NK-92 treated with Interleukin-12 subunit alpha and Interleukin-12 subunit beta, amount 100 ng/mL, for 24 hours (cell line): ENCODE data around the gene GBF1.
A peak's percentile ranks its signal among the peaks of the same experiment; 100 is the strongest.
"Not testable (repeated sequence)": the region's sequence is repeated elsewhere in the genome, so short reads cannot be mapped to it uniquely, and the experiment has no call there.

Experiments used
- DNase-seq: peaks from one replicate; lab custom pipeline; 2025; lab: John Stamatoyannopoulos, UW

The GBF1 gene

DNA sequence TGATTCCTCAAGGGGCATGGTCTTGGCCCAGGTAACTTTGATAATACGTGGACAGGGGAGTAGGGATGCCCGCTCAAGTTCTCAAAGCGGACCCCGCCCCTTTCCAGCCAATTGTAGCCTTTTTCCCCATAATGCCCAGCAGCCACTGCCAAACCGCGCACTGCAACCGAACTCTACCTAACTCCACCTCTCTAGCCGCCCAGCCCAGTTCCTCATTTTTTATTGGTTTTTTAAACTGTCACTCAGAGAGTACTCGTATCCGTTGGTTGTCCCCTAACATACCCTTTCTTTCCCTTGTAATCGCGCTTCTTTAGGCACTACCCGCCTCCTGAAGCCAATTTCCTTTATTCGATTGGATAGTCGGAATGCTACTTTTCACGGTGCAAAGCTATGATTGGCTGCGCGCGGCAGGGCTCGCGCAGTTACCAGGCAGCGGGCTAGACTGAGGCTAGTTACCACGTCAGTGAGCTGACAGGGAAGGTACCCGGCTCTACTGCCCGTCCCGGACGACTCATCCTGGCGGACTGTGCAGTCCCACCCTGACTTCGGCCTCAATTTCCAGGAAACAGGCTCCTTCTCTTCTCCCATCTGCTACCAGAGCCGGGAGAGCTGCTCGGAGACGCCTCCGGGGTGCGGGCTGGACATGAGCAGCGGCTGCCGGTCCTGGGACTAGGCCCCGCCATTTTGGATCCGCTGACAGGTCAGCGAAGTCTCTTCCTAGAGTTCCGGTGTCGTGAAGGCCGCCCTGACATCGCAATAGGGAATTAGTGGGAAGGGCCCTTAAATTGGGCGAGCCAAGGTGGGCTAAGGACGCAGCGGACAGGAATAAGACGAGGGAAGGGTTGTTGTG is at the start of gene GBF1:
GBF1 (plus strand) TSS at position 451 of the 850 bp plus-strand sequence. CDS start 13,407 bp downstream, outside the sequence.
- peak; percentile 91 for DNase-seq

GRCh38 chr10:102196893-102197292 is 48.4 kb upstream of the GBF1 start:
- no peak for DNase-seq

- no peak for DNase-seq
These were observed 47.3 kb upstream of the GBF1 start for GRCh38 chr10:102198027-102198426.

GRCh38 chr10:102200751-102201640 is 44.3 kb upstream of the GBF1 start:
- DNase-seq = no peak

GRCh38 chr10:102202386-102202785 is 42.9 kb upstream of the GBF1 start:
- DNase-seq = no peak

GRCh38 chr10:102208311-102209035 is 36.9 kb upstream of the GBF1 start:
- DNase-seq = no peak

DNA sequence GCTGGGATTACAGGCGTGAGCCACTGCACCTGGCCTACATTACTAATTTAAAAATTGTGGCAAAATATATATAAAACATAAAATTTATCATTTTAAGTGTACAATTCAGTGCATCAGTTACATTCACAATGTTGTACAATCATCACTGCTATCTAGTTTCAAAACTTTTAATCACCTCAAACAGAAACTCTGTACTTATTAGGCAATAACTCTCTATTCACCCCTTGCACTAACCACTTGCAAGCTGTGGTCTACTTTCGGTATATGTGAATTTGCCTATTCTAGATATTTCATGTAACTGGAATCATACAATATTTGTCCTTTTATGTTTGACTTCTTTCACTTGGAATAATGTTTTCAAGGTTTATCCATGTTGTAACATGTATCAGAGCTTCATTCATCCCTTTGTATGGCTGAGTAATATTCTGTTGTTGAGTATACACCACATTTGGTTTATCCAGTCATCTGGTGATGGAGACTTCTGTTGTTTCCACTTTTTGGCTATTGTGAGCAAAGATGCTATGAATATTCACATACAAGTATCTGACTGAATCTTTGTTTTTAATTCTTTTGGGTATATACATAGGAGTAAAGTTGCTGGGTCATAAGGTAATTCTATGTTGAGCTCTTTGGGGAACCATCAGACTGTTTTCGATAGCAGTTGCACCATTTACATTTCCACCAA is 33.6 kb upstream of the GBF1 start:
- no peak for DNase-seq

GRCh38 chr10:102213599-102213998 is 31.7 kb upstream of the GBF1 start:
- not testable (repeated sequence) for DNase-seq

DNA sequence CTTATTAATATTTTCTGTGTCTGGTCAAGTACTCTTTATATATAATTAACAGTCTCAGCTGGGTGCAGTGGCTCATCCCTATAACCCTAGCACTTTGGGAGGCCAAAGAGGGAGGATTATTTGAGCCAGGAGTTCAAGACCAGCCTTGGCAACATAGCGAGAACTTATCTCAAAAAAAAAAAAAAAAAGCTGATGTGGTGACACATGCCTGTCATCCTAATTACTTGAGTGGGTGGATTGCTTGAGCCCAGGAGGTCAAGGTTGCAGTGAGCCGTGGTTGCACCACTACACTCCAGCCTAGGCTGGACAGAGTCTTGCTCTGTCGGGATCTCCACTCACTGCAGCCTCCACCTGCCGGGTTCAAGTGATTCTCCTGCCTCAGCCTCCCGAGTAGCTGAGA is 26.0 kb upstream of the GBF1 start:
- no peak for DNase-seq

DNA sequence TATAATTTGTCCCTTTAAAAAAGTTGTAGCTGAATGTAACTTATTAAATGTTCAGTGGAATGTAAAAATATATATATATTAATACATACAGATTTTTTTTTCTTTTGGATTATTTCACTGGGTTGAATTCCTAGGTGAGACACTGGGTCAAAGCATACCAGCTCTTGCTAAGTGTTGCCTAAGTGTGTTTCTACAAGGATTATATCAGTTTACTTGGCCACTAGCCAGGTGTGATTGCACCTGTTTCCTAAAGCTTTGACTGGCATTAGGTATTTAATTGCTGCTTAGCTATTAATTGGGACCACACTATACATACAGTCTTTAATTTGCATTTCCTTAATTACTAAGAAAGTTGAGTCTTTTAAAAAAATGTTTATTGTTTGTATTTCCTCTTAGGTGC is 24.7 kb upstream of the GBF1 start:
- no peak for DNase-seq

GRCh38 chr10:102222797-102223196 is 22.5 kb upstream of the GBF1 start:
- no peak for DNase-seq

DNA sequence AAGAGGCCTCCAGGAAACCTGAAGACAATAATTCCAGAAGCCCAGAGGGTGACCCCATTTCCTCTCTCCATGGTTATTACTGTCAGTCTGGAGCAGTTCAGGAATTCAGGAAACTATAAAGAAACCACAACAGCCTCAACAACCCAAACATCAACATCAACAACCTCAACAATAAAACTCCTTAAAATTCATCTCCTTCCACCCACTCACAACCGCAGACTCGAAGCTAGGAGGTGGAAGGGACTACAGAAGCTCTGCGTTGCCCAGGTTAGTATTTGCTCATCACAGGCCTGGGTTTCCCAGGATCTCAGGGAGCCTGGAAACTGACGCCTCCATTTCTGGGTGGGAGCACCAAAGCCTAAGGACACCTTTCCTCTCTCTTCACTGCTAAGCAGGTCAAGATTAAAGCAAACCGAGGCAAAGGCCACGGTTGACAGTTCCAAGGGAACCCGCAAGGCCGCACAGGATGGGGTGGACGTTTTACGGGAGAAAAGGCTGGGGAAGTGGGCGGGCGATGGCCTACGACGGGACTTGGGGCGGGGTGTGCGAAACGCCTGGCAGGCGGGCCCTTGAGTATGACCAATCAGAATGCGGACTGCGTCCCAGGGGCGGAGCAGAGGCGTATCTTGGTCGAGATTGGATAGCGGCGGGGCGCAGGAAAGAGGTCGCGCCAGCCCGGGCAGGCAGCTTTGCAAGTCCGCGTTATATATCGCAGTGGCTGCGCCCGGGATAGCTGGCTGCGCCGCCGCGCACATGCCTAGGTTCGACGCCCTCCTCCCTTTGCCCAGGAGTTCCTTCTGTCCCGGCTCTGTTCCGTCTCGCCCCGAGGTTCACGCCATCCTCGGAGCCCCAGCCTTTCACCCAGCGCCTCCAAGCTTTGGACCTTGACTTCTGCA is 19.4 kb upstream of the GBF1 start, which contains the start of gene ELOVL3:
ELOVL3 (plus strand) TSS at position 654 of the 896 bp plus-strand sequence. CDS start 250 bp downstream, outside the sequence.
- DNase-seq = no peak

GRCh38 chr10:102226542-102226870 is 18.8 kb upstream of the GBF1 start:
- DNase-seq = no peak

- DNase-seq = no peak
These were observed 18.3 kb upstream of the GBF1 start for GRCh38 chr10:102227050-102227449.

GRCh38 chr10:102229810-102230263 is 15.5 kb upstream of the GBF1 start:
- peak; percentile 34 for DNase-seq

DNA sequence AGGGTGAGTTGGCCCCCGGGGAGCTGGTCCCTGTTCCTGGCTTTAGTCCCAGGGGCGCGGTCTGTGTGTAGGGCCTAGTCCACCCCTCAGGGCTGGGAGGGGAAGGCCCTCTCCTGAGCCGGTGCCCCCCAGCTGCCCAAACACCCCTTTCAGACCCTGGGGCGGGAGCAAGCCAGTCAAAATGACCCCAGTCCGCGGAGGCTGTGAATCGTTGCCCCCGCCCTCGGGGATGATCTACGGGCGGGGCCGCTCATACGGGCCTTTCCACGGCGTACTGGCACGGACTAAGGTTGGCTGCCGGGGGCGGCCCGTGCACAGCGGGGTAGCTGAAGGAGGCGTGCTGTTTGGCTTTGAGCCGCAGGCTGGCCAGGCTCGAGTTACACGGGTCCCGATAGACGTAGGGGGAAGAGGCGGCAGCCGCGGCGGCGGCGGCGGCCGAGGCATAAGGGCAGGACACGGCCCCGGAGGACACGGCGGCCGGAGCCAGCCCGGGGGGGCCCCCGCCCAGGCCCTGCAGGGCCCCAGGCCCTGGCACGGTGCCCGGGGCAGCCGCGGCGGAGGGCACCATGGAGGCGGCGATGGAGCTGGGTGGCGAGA is 15.0 kb upstream of the GBF1 start:
- no peak for DNase-seq

- no peak for DNase-seq
These were observed 14.4 kb upstream of the GBF1 start for GRCh38 chr10:102230861-102231356.

GRCh38 chr10:102231357-102232318 is 13.7 kb upstream of the GBF1 start:
- DNase-seq = no peak

DNA sequence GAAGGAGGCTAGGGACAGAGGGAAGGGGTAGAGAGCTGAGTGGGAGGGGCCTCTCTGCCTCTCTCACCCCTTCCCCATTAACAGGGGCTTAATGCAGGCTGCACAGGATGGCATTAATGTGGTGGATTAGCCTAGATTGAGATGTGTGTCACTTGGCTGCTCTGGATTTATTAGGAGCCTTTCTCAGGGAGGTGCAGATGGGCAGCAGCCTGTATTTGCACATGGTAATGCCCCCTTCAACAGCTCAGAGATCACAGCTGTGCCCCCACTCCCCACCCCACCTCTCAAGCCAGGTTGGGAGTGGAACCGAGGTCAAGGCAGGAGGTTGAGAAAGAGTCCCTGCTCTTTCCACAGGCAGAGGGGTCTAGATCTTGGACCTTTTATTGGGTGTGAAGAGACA is 11.3 kb upstream of the GBF1 start:
- DNase-seq = no peak
